GM18508 (cell line): ENCODE data around the gene FXR2.
"Not testable (repeated sequence)": the region's sequence is repeated elsewhere in the genome, so short reads cannot be mapped to it uniquely, and the experiment has no call there.

Source experiments
- ATAC-seq: cut with Tn5 transposase; IDR thresholded peaks from one replicate; pipeline ENCODE4 v1.9.1; 2021; ENCODE audit warnings: moderate number of reproducible peaks; ENCODE audit not compliant: insufficient read depth, unreplicated experiment

The FXR2 gene

DNA sequence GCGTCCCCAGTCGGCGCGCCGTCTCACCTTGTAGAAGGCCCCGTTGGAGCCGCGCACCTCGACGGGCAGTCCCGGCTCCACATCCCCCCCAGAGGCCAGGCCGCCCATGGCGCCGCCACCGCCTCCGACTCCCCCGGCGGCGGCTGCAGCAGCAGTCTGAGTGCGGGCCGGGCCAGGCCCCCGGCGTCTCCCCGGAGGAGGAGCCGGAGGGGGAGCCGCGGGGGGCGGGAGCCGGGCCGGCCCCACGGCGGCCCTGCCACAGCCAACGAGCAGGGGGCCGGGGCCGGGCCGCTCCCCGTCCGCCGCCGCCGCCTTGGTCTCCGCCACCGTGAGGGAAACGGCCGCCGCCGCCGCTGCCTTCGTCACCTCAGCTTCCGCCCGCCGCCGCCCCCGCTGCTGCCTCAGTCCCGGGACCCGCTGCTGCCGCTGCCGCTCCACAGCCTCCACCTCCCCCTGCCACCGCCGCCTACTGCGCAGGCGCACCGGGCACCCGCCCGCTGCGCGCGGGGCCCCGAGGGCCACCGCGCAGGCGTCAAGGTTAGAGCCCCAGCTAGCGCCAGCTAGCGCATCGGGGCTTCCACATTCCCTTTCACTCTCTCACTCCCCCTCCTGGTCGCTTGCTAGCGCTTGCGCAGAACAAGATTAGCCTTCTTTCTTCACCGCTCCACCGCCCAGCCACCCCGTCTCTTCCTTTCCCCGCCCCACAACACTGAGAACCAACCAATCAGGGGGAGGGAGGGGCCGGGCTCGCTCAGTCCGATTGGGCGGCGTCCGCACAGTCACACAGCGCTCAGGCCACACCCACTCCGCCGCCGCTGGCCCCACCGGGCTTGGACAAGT lies at the start of gene FXR2:
FXR2 (minus strand) TSS at position 473 of the 840 bp plus-strand sequence; CDS start at position 108, 365 bp downstream.
- peak; percentile 70 for ATAC-seq

DNA sequence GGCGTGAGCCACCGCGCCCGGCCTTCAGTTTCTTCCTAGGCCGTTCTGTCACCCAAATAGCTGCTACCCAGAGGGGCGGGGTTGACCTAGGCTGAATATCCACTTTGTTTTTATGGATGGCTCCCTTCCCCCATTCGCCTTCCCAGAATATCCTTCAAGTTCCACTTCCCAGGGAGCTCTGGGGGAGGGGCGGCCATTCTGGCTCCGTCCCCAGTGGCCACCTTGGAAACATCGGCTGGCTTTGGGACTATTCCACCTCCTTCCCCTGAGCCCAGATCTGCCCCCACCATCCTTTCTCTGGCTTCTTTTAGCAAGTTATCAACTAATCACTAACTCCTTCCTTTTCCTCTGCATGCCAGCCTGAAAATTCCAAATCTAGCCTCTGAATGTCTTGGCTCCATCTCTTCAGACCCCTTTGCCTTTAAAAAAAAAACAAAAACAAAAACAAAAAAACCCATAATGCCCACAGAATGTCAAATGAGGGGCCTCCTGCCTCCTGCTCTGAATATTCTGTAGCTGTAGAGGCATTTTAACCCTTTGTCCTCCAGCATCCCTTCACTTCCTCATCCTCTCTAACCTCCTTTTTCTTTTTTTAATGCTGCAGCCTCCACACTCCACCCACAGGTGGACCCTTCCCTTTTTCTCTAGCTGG lies 42.4 kb upstream of the FXR2 start:
- no peak for ATAC-seq

DNA sequence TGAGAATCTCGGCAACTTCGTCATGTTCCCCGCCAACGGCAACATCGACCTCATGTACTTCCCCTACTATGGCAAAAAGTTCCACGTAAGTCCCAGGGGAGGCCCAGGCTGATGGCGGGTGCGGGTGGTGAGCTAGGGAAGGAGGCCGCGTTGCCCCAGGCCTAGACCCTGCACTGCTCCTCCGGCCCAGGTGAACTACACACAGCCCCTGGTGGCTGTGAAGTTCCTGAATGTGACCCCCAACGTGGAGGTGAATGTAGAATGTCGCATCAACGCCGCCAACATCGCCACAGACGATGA lies 40.8 kb upstream of the FXR2 start:
- no peak for ATAC-seq

DNA sequence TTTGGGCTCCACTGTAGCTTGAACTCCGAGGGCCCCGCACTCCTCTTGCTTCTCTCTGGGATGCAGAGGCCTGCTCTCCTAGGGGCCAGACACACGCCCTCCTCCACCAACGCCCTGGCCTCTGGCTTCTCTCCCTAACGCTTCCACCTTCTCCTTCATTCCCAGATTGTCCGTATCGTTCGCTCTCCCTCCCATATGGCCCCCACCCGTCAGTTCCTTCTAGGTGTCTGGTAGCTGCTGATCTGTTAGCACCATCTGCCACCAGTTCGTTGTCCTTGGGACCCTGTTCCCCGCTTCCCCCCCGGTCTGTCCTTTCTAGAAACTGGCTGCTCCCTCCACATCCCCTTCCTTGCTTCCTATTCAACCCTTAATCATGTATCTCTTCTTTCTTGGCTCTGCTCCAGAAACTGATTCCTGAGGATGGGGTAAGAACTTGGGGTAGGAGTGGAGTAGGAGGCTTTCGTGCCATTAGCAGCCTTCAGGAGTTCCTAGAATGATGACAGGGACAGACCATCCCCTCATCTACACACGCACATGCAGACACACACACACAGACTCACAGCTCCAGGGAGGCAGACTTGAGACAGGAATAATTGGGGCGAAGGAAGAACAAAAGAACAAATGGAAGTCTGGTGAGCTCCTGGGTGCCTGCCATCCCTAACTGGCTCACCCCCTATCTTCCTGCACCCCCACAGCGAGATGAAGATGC lies 40.3 kb upstream of the FXR2 start:
- no peak for ATAC-seq

DNA sequence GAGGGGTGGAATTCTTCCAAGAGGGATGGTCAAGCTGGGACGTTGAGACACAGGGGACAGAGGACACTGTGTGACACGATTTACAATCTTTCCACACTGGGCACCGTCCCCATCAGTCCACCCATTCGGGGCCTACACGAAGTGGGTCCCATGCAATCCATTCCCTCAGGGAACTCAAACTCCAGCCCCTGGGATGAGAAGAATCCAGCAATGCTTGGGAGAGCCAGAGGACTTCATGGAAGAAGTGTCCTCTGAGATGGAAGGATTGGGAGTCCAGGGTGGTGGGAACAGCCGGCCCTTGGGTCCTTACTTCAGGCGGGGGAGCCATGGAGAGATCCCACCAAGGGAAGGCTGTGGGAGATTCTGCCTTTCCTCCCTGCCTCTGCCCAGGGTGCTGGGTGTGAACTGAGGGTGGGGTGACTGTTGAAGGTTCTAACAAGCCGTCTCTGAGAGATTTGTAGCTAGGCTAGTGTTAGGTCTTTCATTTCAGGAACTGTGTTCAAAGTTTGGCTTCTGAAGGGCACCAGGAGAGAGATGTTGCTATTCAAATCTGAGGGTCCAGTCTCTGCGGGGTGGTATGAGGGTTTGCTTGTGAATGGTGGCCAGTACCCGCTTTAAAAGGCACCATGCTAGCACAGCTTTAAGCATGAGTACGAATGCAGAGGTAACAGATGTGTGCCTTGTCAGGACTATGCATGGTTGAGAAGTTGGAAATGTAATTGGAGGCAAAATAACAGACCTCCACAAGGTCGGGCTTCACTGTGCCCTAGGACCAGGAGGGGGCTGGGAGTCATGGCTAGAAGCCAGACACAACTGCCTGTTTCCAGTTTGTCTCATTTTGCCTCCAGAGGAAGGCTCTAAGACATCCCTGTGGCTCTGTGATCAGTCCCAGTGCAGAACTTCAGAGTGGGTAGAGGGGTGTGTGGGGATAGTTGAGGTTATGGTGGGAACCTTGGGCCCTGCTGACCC lies 38.0 kb upstream of the FXR2 start:
- ATAC-seq, result no peak

DNA sequence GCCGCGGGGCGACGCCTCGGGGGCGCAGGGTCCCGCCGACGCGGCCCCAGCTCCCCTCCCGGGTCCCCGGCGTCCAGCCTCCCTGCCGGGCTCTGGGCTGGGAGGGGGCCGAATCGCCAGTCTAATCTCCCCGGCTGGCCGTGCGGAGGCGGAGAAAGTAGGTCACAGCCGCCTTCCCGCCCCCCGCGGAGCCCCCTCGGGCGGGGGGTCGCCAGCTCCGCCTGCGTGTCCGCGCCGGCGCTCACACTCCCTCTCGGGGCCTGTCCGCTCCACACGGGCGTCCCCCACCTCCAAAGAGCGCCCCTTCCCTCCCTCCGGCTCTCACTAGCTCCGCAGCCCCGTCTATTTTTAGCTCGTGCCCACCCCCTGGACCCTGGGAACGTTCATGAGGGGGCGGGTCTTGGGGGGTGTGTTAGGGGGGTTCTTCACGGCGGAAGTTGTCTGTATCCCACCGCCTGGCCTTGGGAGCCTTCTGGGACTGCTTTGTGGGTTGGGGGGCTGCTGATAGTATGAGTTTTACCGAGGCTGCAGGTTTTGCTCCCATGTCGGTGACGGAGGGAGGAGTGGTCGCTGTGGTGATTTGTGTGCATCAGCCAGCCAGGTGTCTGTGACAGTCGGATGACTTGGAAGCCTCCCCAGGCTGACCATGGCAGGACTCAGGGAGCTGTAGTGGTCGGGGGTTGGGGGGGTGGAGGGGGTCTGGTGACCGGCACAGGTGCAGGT lies 37.1 kb upstream of the FXR2 start:
- ATAC-seq, result no peak

DNA sequence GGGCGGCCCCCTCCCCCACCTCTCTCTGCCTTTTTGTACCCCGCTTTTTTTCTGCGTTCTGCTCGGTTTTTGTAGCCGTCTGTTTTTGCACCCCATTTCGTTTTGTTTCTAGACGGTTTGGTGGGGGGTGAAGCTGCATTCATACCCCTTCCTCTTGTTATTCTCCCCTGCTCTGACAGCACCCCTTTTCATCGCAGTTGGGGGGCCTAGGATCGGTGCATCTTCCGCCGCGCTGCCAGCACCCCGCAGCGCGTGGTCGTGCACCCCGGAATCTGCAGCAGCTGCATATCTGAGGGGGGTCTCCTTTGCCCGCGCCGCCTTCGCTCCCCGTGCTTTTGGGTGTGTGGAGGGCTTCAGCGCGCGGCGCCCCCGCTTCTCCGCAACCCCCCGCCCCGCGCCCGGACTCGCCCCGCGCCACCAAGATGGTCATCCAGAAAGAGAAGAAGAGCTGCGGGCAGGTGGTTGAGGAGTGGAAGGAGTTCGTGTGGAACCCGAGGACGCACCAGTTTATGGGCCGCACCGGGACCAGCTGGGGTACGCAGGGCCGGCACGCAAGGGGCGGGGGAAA lies 36.5 kb upstream of the FXR2 start:
- ATAC-seq, result no peak

DNA sequence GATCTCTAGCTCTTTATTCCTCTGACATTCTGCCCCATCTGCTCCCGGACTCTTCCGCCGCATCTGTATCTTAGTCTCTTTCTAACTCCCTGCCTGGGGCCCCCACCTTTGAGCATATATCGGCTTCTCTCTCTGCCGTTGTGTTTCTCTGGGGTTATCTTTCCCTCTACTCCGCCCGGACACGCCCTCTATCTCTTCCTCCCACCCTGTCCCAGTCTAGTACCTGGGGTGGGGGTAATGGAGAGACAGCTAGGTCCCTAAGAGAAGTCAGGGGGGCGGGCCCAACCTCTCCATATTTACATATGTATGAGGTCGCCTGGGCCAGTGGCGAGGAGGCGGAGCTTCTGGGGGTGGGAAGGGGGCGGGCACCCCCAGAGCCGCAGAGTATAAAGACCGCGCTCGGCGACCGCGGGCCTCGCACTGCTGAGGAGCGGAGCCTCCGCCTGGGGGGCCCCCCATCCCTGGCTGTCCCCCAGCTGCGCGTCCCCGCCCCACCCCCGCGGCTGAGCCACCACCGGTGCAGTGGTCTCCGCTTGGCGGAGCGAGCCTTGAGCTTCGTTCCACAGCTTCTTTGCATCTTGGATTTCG lies 35.9 kb upstream of the FXR2 start, which contains the start of gene ATP1B2:
ATP1B2 (plus strand) TSS at position 418 of the 588 bp plus-strand sequence. CDS start 593 bp downstream, outside the sequence.
- ATAC-seq, result no peak

DNA sequence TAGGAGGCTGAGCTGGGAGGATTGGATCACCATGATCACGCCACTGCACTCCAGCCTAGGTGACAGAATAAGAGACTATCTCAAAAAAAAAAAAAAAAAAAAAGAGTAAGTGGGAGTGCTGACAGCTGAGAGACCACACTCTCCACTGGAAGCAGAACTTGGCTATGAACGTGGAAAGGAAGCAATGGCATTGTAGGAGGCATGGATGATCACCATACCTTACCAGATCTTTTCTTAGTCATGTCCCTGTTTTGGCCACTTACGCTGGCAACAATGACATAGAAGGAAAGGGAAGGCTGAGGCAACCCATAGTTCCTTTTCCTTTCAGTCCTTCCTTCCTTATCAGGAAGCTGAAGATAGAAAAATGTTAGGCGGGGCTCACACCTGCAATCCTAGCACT lies 32.3 kb upstream of the FXR2 start:
- no peak for ATAC-seq

DNA sequence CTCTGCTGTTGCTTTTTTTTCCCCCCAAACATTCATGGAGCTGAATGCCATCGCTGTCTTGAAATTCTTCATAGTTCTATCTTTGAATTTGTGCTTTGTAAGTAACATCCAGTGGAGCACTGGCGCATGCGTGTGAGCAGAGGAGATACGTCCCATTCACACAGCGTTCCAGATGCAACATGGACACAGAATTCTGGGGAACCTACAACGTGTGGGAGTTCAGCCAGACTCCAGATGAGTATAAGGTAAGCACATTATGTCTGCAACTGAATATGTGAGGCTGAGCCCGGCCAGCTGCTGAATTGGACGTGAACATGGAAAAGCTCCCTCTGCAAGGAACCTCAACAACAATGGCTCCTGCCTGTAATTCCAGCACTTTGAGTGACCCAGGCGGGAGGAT lies 31.8 kb upstream of the FXR2 start:
- ATAC-seq, result no peak

DNA sequence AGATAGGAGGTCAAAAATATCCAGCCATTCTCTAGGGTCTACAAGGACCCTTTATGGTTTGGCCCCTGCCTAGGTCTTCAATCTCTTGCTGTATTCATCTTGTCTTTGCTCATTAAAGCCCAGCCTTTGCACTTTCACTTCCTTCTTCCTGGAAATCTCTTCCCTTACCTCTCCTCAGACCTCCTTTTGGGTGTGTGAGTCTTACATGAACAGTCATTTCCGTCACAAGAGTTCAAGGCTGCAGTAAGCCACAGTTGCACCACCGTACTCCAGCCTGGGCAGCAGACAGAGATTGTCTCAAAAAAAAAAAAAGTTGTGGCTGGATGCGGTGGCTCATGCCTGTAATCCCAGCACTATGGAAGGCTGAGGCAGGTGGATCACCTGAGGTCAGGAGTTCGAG lies 30.1 kb upstream of the FXR2 start:
- no peak for ATAC-seq

DNA sequence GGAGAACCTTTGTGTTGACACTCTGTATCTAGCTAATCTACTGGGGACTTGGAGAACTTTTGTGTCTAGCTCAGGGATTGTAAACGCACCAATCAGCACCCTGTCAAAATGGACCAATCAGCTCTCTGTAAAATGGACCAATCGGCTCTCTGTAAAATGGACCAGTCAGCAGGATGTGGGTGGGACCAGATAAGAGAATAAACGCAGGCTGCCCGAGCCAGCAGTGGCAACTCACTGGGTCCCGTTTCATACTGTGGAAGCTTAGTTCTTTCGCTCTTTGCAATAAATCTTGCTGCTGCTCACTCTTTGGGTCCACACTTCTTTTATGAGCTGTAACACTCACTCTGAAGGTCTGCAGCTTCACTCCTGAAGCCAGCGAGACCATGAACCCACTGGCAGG lies 26.9 kb upstream of the FXR2 start:
- not testable (repeated sequence) for ATAC-seq

DNA sequence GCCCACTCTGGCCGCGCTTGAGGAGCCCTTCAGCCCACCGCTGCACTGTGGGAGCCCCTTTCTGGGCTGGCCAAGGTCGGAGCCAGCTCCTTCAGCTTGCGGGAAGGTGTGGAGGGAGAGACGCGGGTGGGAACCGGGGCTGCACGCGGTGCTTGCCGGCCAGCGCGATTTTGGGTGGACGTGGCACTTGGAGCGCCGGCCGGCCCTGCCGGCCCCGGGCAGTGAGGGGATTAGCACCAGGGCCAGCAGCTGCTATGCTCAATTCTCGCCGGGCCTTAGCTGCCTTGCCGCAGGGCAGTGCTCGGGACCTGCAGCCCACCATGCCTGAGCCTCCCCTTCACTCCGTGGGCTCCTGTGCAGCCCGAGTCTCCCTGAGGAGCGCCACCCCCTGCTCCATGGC lies 26.1 kb upstream of the FXR2 start:
- no peak for ATAC-seq

DNA sequence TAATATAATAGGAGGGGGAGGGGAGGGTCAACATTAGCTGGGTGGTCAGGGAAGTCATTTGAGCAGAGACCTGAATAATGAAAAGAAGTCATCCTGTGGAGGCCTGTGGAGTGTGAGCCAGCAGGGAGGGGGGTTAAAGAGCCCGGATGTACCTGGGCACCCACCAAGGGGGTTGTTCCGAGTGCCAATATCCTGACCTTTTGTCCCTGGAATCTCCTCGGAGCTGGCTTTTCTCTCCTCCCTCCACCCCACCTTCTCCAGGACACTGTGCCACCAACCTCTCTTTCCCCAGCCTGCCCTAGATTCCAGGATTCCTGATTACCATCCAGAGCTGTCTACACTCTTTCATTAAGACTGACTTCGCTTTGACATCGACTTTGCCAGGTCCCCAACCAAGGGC lies 21.5 kb upstream of the FXR2 start:
- ATAC-seq, result no peak

DNA sequence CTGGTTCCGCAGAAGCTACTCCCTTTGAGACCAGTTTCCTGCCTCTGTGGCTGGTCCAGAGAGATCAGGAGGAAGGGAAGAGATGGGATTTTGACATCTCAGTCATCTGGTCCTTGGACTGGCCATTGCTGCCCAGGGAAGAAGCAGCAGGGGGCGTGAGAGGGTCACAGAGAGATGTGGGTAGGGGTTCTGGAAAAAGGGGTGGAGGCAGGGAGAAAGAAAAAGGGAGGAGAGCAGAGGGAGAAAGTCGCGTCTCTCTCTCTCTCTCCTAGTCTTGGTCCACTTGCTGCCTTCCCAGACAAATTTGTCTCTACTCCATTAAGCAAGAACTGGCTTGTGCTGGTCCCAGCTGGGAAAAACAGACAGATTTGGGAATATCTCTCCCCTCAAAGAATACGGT lies 19.7 kb upstream of the FXR2 start:
- ATAC-seq, result no peak

DNA sequence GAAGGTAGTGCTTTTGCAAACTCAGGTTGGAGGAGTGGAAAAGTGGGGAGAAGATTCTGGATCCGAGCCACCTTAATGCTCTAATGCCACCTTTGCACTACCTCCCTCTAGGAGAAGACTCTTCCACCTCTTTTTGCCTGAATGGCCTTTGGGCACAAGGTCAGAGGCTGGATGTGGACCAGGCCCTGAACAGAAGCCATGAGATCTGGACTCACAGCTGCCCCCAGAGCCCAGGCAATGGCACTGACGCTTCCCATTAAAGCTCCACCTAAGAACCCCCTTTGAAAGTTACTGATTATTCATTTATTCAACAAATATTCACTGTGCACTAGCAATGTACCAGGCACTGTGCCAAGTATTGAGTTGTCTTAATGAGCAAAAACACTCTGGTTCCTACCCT lies 18.4 kb upstream of the FXR2 start:
- ATAC-seq, result no peak

DNA sequence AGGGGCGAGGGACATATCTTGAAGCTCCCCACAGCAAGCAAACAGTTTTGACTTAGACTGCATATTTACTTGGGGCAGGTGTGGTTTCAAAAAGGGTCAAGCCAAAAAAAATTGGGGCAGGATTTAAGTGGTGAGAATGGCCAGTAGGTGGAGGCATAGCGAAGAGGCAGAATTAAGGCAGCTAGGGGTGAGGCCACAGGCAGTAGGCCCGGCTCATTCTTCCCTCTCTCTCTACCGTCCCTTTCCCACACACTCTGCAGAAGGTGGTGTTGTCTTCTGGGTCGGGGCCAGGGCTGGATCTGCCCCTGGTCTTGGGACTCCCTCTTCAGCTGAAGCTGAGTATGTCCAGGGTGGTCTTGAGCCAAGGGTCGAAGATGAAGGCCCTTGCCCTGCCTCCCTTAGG lies 17.8 kb upstream of the FXR2 start:
- ATAC-seq, result no peak

DNA sequence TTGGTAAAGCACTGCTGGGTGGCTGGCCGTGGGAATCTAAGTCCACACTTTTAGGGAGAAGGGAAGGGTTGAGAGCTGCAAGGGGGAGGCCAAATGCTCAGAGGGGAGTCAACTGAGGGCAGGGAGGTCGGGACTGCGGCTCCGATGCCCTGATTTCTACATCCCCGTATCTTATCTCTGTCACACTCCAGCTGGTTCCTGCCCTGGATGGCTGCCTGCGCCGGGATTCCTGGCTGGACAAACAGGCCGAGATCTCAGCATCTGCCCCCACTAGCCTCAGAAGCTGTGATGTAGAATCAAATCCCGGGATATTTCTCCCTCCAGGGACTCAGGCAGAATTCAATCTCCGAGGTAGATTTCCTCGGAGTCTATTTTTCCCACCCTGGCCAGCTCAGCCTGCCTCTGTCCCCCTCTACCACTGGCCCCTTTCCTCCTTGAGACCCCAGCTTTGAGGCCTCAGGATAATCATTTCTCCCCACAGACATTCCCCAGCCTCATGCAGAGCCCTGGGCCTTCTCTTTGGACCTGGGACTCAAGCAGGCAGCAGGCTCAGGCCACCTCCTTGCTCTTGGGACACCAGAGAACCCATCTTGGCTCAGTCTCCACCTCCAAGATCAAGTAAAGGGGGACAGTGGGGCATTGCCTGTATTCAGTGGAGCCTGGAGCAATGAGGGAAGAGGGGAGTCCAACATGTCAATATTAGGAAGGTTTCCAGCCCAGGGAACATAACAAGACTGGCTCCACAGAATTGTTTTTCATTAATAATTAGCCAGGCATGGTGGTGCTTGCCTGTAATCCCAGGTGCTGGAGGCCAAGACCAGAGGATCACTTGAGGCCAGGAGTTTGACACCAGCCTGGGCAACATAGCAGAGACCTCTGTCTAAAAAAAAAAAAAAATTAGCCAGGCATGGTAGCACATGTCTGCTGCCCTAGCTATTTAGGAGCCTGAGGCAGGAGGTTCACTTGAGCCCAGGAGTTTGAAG lies 17.0 kb upstream of the FXR2 start:
- ATAC-seq, result no peak
